ES-I3 (cell line): ENCODE results near the gene B4GAT1.

Source experiments
- H3K36me3 ChIP-seq: 2 replicates; pipeline ENCODE4 v1.6.1; 2013; ENCODE audit warnings: mild to moderate bottlenecking, low read length, control low read depth, moderate library complexity; ENCODE audit not compliant: insufficient read depth
- H3K4me1 ChIP-seq: 2 replicates; pipeline ENCODE4 v1.6.1; 2013; ENCODE audit warnings: mild to moderate bottlenecking, control low read depth, low read length; ENCODE audit not compliant: insufficient read depth
- H3K9ac ChIP-seq: 2 replicates; pipeline ENCODE4 v1.6.1; 2013; ENCODE audit warnings: low read depth, mild to moderate bottlenecking, low read length, moderate library complexity
- H3K9me3 ChIP-seq: 2 replicates; pipeline ENCODE4 v1.6.1; 2013; ENCODE audit warnings: mild to moderate bottlenecking, low read length, moderate library complexity; ENCODE audit not compliant: control insufficient read depth, insufficient read depth

B4GAT1 gene

GRCh38 chr11:66346476-66347424, 679 bp downstream of the B4GAT1 start:
- H3K9me3 ChIP-seq = no peaks in the 10 kb centered on the region
- H3K9ac ChIP-seq = peak overlapping the region; percentile 96
- 0 out of 2 replicates have a peak, but pooled peaks cover 2% of the 10 kb centered on the region for H3K4me1 ChIP-seq
- no peaks in the 10 kb centered on the region; the same call in 1 of the 2 replicates for H3K36me3 ChIP-seq

GRCh38 chr11:66345316-66345649, 2.1 kb downstream of the B4GAT1 start:
- Histone ChIP-seq H3K9ac (peak overlapping the region; percentile 92; the same call in 1 of the 2 replicates), H3K36me3 (no peaks in the 10 kb centered on the region; the same call in 1 of the 2 replicates), H3K9me3 (no peaks in the 10 kb centered on the region), H3K4me1 (0 out of 2 replicates have a peak, but pooled peaks cover 2% of the 10 kb centered on the region)

GRCh38 chr11:66344550-66345315, 2.7 kb downstream of the B4GAT1 start, which contains the start of gene BRMS1:
Gene BRMS1 (minus strand): TSS chr11:66345104. CDS start chr11:66342234, 2,870 bp downstream.
- Histone ChIP-seq H3K9ac (peak within 1 kb of the TSS; percentile 92), H3K36me3 (no peaks in the 10 kb centered on the region; the same call in 1 of the 2 replicates), H3K4me1 (0 out of 2 replicates have a peak, but pooled peaks cover 2% of the 10 kb centered on the region), H3K9me3 (no peaks in the 10 kb centered on the region)

GRCh38 chr11:66343176-66343575, 4.3 kb downstream of the B4GAT1 start:
- no peaks in the 10 kb centered on the region; the same call in 1 of the 2 replicates for H3K36me3 ChIP-seq
- H3K9me3 ChIP-seq = no peaks in the 10 kb centered on the region
- 0 out of 2 replicates have a peak, but pooled peaks cover 2% of the 10 kb centered on the region for H3K4me1 ChIP-seq
- H3K9ac ChIP-seq = no peak overlapping the region

- Histone ChIP-seq H3K4me1 (0 out of 2 replicates have a peak, but pooled peaks cover 2% of the 10 kb centered on the region), H3K36me3 (no peaks in the 10 kb centered on the region; the same call in 1 of the 2 replicates), H3K9me3 (no peaks in the 10 kb centered on the region), H3K9ac (no peak overlapping the region)
These were observed 5.8 kb downstream of the B4GAT1 start for GRCh38 chr11:66341502-66342126.

GRCh38 chr11:66340596-66341501, 6.6 kb downstream of the B4GAT1 start:
- Histone ChIP-seq H3K9me3 (no peaks in the 10 kb centered on the region), H3K9ac (no peak overlapping the region), H3K4me1 (peaks cover 2% of the 10 kb centered on the region; the same call in 1 of the 2 replicates), H3K36me3 (no peaks in the 10 kb centered on the region; the same call in 1 of the 2 replicates)

- Histone ChIP-seq H3K9ac (no peak overlapping the region), H3K9me3 (no peaks in the 10 kb centered on the region), H3K4me1 (no peaks in the 10 kb centered on the region; the same call in 1 of the 2 replicates), H3K36me3 (no peaks in the 10 kb centered on the region; the same call in 1 of the 2 replicates)
These were observed 7.5 kb downstream of the B4GAT1 start for GRCh38 chr11:66339686-66340483.

- no peaks in the 10 kb centered on the region for H3K9me3 ChIP-seq
- H3K4me1 ChIP-seq = no peaks in the 10 kb centered on the region; the same call in 1 of the 2 replicates
- no peak overlapping the region for H3K9ac ChIP-seq
- no peaks in the 10 kb centered on the region; the same call in 1 of the 2 replicates for H3K36me3 ChIP-seq
These were observed 8.2 kb downstream of the B4GAT1 start for GRCh38 chr11:66339162-66339675.

- Histone ChIP-seq H3K4me1 (no peaks in the 10 kb centered on the region; the same call in 1 of the 2 replicates), H3K9me3 (no peaks in the 10 kb centered on the region)
These were observed 8.9 kb downstream of the B4GAT1 start for GRCh38 chr11:66338276-66339161.

GRCh38 chr11:66337103-66337899, 10.1 kb downstream of the B4GAT1 start:
- Histone ChIP-seq H3K9me3 (no peaks in the 10 kb centered on the region), H3K36me3 (no peaks in the 10 kb centered on the region; the same call in 1 of the 2 replicates), H3K4me1 (no peaks in the 10 kb centered on the region; the same call in 1 of the 2 replicates), H3K9ac (no peak overlapping the region)

More at GRCh38 chr11:66338276-66339161, 8.9 kb downstream of the B4GAT1 start:
- Histone ChIP-seq H3K9ac (no peak overlapping the region), H3K36me3 (no peaks in the 10 kb centered on the region; the same call in 1 of the 2 replicates)
